Vagina (tissue), 2 donors: ENCODE results near the gene TMEM266. TPM values are rescaled to one million over a fixed set of nuclear protein-coding genes. Genes with fewer than 3 reads are reported as not detected.

Source experiments
- DNase-seq, 2 donors: peaks; one replicate each; pipeline ENCODE4 v3.0.0-alpha.2; 2017; ENCODE audit errors: extremely low spot score in 2 of 2
- H3K27ac ChIP-seq: fragments of 200-600 bp; sonication (generic); one replicate; pipeline ENCODE4 v1.5.1; 2019
- H3K27me3 ChIP-seq: fragments of 200-600 bp; sonication (generic); one replicate; pipeline ENCODE4 v1.5.1; 2019
- H3K36me3 ChIP-seq, 2 donors: fragments of 200-600 bp; sonication (generic); one replicate each; pipeline ENCODE4 v1.5.1; 2017 to 2019
- H3K4me1 ChIP-seq: fragments of 200-600 bp; sonication (generic); one replicate; pipeline ENCODE4 v1.5.1; 2019
- H3K4me3 ChIP-seq, 2 donors: fragments of 200-600 bp; sonication (generic); 1 replicate in 1 of 2; 2 replicates in 1 of 2; pipeline ENCODE4 v1.5.1; 2016 to 2019
- H3K9me3 ChIP-seq: fragments of 200-600 bp; sonication (generic); one replicate; pipeline ENCODE4 v1.5.1; 2019
- POLR2A ChIP-seq, 2 donors: fragments of 450-650 bp; IDR thresholded peaks; one replicate each; pipeline ENCODE4 v1.6.1; 2017; ENCODE audit warnings: antibody characterized with exemption in 2 of 2, mild to moderate bottlenecking in 2 of 2, moderate library complexity in 2 of 2
- POLR2AphosphoS5 ChIP-seq, 2 donors: sonication (generic); formaldehyde crosslinking; IDR thresholded peaks; one replicate each; pipeline ENCODE4 v1.9.0; 2017; ENCODE audit warnings: antibody characterized with exemption in 2 of 2, mild to moderate bottlenecking in 2 of 2, low read depth in 1 of 2; ENCODE audit not compliant: insufficient read depth in 1 of 2
- intact Hi-C: fragments of 100-400 bp; cut with DNase I; formaldehyde crosslinking; loops from one replicate; pipeline ENCODE4 v1.15.1; 2023
- total RNA-seq: library from RNA; depleted of rRNA; stranded (reverse); fragments of >200 nt; gene quantifications from one replicate; pipeline ENCODE4 v1.2.3, GENCODE V29; 2016
- TF ChIP-seq, protein P1 (sequence below), 3 experiments: fragments of 450-650 bp in 2 of 3; fragments of 200-600 bp in 1 of 3; sonication (generic) in 1 of 3; IDR thresholded peaks; one replicate each; pipeline ENCODE4 v1.5.1; 2017 to 2019; ENCODE audit warnings: antibody characterized with exemption in 3 of 3, mild to moderate bottlenecking in 2 of 3, moderate library complexity in 2 of 3

Gene TMEM266
- total RNA-seq, 1 donor from 2014 or later, result not detected

DNA sequence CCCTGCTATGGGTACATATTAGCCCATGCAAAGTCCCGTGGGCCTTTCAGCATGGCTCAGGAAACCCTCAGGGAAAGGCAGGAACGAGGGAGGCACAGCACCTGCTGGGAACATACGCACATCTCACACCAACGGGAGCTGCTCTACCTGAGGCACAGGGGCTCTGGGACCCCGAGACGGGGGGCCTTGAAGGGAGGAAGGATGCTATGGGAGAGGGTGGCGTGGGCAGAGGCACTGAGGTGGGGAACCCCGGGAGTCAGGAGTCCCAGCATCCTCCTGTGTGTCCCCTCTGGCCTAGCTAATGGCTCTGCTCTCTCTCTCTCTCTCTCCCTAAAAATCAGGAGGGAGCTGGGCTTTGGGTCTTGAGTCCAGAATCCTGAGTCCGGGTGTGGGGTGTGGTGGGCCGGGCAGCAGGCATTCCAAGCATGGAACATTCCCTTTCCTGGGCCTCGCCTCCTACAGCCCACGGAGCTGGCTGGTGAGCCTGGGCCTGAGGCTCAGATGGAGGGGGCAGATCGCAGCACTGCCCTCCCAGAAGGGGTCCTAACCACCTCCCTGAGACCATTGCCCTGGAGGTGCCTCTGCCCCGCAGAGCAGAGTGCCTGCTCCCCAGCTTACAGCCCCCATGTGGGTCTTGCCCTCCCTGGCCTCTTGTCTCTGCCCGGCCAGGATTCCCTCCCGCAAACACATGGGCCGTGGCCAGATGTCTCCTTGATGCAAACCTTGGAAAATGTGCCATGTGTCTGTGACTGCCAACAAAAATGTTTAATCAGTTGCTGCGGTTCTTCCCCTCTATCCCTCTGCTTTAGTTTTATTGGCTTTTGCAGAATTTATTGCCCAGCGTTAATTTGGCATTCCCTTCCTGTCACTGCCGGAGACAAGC, 101.6 kb downstream of the TMEM266 start:
- H3K4me1 ChIP-seq, result peaks cover 60% of the 10 kb centered on the region
- H3K4me3 ChIP-seq, result no peak overlapping the region
- no peaks in the 10 kb centered on the region for H3K36me3 ChIP-seq
- no peak for DNase-seq
- no peaks in the 10 kb centered on the region for H3K9me3 ChIP-seq
- intact Hi-C loops, result no loop called here
- H3K27ac ChIP-seq, result peak overlapping the region; percentile 58
- no peaks in the 10 kb centered on the region for H3K27me3 ChIP-seq
- TF ChIP-seq, protein P1, sequence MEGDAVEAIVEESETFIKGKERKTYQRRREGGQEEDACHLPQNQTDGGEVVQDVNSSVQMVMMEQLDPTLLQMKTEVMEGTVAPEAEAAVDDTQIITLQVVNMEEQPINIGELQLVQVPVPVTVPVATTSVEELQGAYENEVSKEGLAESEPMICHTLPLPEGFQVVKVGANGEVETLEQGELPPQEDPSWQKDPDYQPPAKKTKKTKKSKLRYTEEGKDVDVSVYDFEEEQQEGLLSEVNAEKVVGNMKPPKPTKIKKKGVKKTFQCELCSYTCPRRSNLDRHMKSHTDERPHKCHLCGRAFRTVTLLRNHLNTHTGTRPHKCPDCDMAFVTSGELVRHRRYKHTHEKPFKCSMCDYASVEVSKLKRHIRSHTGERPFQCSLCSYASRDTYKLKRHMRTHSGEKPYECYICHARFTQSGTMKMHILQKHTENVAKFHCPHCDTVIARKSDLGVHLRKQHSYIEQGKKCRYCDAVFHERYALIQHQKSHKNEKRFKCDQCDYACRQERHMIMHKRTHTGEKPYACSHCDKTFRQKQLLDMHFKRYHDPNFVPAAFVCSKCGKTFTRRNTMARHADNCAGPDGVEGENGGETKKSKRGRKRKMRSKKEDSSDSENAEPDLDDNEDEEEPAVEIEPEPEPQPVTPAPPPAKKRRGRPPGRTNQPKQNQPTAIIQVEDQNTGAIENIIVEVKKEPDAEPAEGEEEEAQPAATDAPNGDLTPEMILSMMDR (IDR thresholded peaks at IDR 0.05), result no peak
- TF ChIP-seq POLR2A (IDR thresholded peaks at IDR 0.05), result no peak
- no peak for TF ChIP-seq POLR2AphosphoS5 (IDR thresholded peaks at IDR 0.05; ENCODE audit: insufficient read depth in 1 of 2, low read depth in 1 of 2)

DNA sequence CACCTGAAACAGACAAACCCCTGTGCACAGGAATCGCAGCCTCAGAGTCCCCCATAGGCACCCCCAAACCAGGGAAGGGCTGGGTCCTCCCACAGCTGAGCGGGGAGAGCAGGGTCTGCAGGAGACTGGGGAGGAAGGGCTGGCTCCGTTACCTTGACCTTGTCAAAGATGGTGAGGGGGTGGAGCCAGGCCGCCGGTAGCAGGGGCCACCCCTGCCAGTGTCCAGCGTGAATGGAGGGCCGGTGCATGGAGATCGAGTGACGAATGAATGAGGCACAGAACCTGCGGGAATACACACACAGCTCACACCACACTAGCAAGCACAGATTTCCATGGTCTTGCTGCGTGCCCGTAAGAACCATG, 102.2 kb downstream of the TMEM266 start:
- Histone ChIP-seq H3K4me3 (no peak overlapping the region), H3K9me3 (no peaks in the 10 kb centered on the region), H3K36me3 (no peaks in the 10 kb centered on the region), H3K27ac (peak overlapping the region; percentile 58), H3K27me3 (no peaks in the 10 kb centered on the region), H3K4me1 (peaks cover 59% of the 10 kb centered on the region)
- TF ChIP-seq POLR2AphosphoS5 (IDR thresholded peaks at IDR 0.05; ENCODE audit: insufficient read depth in 1 of 2, low read depth in 1 of 2) (no peak), POLR2A (IDR thresholded peaks at IDR 0.05) (no peak)
- TF ChIP-seq, protein P1 (IDR thresholded peaks at IDR 0.05), result no peak
- DNase-seq, result no peak
- intact Hi-C loops, result no loop called here

DNA sequence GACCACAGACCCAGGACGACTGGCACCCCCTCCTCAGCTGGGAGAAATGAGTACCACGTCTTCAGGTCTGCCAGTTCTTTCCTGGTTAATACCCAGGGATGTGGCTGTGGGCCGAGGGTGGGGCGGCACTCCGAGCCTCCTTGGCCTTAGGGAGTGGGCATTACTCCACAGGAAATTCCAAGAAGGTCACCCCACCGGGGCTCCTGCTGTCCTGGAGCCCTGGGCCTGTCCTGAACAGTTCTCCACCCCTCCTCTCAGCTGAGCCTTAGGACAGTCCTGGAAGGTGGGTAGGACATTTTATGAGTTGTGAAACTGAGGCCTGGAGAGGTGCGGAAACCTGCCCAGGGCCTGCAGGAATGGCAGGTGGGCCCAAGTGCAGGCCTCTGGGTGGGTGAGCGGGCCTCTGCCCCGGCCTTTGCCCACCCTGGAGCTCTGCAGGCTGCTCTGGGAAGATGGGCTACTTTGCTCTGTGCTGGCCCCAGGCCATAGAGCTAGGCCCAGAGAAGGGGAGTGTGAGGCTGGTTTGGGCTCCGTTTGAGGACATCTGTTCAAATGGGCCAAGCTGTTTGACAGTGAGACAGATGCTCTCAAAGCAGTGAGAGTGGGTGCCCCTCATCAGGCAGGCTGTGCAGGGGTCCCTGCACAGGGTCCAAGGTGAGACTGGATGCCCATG, 103.1 kb downstream of the TMEM266 start:
- Histone ChIP-seq H3K36me3 (no peaks in the 10 kb centered on the region), H3K9me3 (no peaks in the 10 kb centered on the region), H3K4me1 (peaks cover 55% of the 10 kb centered on the region), H3K4me3 (no peak overlapping the region), H3K27me3 (no peaks in the 10 kb centered on the region), H3K27ac (peak overlapping the region; percentile 58)
- no peak for DNase-seq
- TF ChIP-seq, protein P1 (IDR thresholded peaks at IDR 0.05), result no peak
- intact Hi-C loops, result no loop called here

DNA sequence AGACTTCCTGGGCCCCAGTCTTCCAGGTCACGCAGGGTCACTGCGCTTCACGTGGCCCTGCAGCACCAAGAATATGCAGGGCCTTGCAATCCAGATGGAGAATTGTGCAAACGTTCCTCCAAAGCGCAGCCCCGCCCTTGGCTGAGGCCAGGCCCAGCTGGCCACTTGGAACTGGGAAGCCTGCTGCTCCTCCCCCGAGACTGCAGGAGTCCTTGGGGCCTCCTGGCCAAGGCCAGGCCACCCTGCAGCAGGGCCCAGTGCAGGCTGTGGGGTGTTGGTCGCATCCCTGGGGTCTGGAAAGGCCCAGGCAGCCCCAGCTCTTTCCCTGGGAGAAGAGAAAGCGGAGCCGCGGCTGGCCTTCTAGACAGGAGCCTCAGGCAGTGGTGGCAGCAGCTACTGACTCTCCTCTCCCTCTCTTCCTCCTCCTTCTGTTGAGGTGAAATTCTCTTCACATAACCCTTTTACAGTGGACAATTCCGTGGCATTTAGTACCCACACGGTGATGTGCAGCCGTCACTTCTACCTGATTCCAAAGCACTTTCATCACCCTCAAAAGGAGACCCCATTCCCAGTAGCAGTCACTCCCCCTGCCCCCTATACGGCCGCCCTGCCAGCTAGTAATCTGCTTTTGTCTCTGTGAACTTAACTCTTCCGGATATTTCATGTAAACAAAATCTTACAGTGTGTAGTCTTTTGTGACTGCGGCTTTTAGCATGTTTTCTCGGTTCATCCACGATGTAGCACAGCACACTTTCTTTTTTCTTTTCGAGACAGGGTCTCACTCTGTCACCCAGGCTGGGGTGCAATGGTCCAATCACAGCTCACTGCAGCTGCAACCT, 103.9 kb downstream of the TMEM266 start:
- Histone ChIP-seq H3K4me3 (no peak overlapping the region), H3K4me1 (peaks cover 48% of the 10 kb centered on the region), H3K36me3 (no peaks in the 10 kb centered on the region), H3K9me3 (no peaks in the 10 kb centered on the region), H3K27me3 (no peaks in the 10 kb centered on the region), H3K27ac (peak overlapping the region; percentile 58)
- DNase-seq, result no peak
- intact Hi-C loops, result no loop called here
- TF ChIP-seq POLR2AphosphoS5 (IDR thresholded peaks at IDR 0.05; ENCODE audit: insufficient read depth in 1 of 2, low read depth in 1 of 2) (peak in 1 of 2 donors; percentile 70), POLR2A (IDR thresholded peaks at IDR 0.05) (no peak)

DNA sequence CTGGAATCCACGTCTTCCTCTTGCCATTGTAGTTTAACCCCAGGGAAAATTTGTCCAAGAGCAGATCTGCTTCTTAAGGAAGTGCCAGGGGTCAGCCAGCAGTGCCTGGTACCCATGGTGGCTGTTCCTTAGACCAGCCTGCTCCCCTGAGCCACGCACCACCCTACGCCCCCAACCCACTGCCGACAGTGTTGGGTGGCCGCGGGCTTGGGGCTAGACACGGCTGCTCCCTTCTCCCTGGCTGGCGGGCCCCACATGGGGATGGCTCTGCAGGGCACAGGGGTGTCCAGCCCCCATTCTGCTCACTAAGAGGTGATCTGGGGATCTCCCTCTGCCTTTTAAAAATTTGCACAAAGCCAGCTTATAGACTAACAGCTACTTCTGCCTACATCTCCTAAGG, 104.8 kb downstream of the TMEM266 start:
- no peaks in the 10 kb centered on the region for H3K27me3 ChIP-seq
- TF ChIP-seq, protein P1 (IDR thresholded peaks at IDR 0.05), result no peak
- TF ChIP-seq POLR2A (IDR thresholded peaks at IDR 0.05), result no peak
- TF ChIP-seq POLR2AphosphoS5 (IDR thresholded peaks at IDR 0.05; ENCODE audit: insufficient read depth in 1 of 2, low read depth in 1 of 2), result no peak
- no peak for DNase-seq
- H3K4me3 ChIP-seq, result no peak overlapping the region
- no peaks in the 10 kb centered on the region for H3K9me3 ChIP-seq
- no peaks in the 10 kb centered on the region for H3K36me3 ChIP-seq
- no peak overlapping the region for H3K27ac ChIP-seq
- intact Hi-C loops, result no loop called here
- peaks cover 41% of the 10 kb centered on the region for H3K4me1 ChIP-seq
